Gastrocnemius medialis (tissue), 4 donors: Measurements from ENCODE around the gene MSH4.

ENCODE experiments used
- CTCF ChIP-seq, 5 experiments: fragments of 450-650 bp in 3 of 5; fragments of 200-600 bp in 2 of 5; sonication (generic) in 2 of 5; IDR thresholded peaks in 4 of 5; conservative IDR thresholded peaks in 1 of 5; 1 replicate in 4 of 5; 2 replicates in 1 of 5; pipeline ENCODE4 v1.5.1; 2016 to 2019; ENCODE audit warnings: antibody characterized with exemption in 5 of 5, mild to moderate bottlenecking in 3 of 5, moderate library complexity in 3 of 5
- POLR2A ChIP-seq, 2 donors: fragments of 450-650 bp; IDR thresholded peaks; one replicate each; pipeline ENCODE4 v1.6.1; 2017; ENCODE audit warnings: antibody characterized with exemption in 2 of 2, mild to moderate bottlenecking in 2 of 2, moderate library complexity in 2 of 2

DNA sequence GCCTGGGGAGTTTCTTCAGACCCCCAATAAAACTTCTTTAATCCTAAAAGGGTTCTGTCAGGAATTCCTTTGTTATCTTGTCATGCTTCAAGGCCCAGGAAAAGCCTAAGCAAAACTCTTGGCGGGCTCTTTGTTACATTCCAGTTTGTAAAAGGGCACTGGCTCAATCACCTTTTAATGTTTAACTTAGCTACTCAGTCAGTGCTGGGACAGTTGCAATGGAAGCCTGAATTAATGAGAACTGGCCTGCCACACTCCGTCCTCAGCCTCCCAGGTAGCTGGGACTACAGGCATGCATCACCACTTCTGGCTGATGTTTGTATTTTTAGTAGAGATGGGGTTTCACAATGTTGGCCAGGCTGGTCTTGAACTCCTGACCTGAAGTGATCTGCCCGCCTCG, 156.8 kb downstream of the MSH4 start:
- TF ChIP-seq CTCF (IDR thresholded peaks at IDR 0.05 in 4 of 5, conservative IDR thresholded peaks at IDR 0.05 in 1 of 5) (no peak), POLR2A (IDR thresholded peaks at IDR 0.05) (no peak)
